OCI-LY7 (cell line): ENCODE results near the gene RIPK4. TPM values are rescaled to one million over a fixed set of nuclear protein-coding genes. Genes with fewer than 3 reads are reported as not detected.

Experiments
- BruUV-seq: library from RNA; stranded (reverse); fragments of 400-500 nt; replicated peaks from 2 replicates; lab custom pipeline; 2021; lab: Mats Ljungman, UMichigan
- CTCF ChIA-PET: fragments of 300-600 bp; sonication (Branson Sonifier 250); formaldehyde crosslinking; loops from one replicate; lab custom pipeline; 2022; ENCODE audit warnings: antibody characterized with exemption; ENCODE audit not compliant: unreplicated experiment; lab: Charles Lee
- POLR2A ChIA-PET: fragments of 300-600 bp; sonication (Branson Sonifier 250); formaldehyde crosslinking; loops from one replicate; lab custom pipeline; 2022; ENCODE audit warnings: antibody characterized with exemption; lab: Charles Lee
- DNase-seq: peaks from one replicate; pipeline ENCODE4 v3.0.0-alpha.2; 2015; ENCODE audit warnings: low spot score
- H2AFZ ChIP-seq: fragments of 200-600 bp; sonication (generic), shearing (Covaris generic); 2 replicates; pipeline ENCODE4 v1.6.1; 2014; ENCODE audit warnings: mild to moderate bottlenecking, antibody characterized with exemption, low read length, moderate library complexity
- H3K27ac ChIP-seq: fragments of 200-600 bp; sonication (generic); 2 replicates; pipeline ENCODE4 v1.5.1; 2014; ENCODE audit warnings: mixed run types, low read depth, mild to moderate bottlenecking, moderate library complexity, low read length, inconsistent platforms; ENCODE audit not compliant: poor library complexity, severe bottlenecking
- H3K36me3 ChIP-seq: fragments of 200-600 bp; sonication (generic); 2 replicates; pipeline ENCODE4 v1.6.1; 2014; ENCODE audit warnings: mild to moderate bottlenecking, antibody characterized with exemption, low read length, moderate library complexity, mixed read lengths; ENCODE audit not compliant: insufficient read depth
- H3K4me1 ChIP-seq: fragments of 200-600 bp; sonication (generic); 2 replicates; pipeline ENCODE4 v1.5.1; 2014; ENCODE audit warnings: mild to moderate bottlenecking, low read length; ENCODE audit not compliant: insufficient read depth, poor library complexity, severe bottlenecking
- H3K4me2 ChIP-seq: fragments of 200-600 bp; sonication (generic); 2 replicates; pipeline ENCODE4 v1.6.1; 2014; ENCODE audit warnings: mild to moderate bottlenecking, low read length
- H3K4me3 ChIP-seq: fragments of 200-600 bp; sonication (generic); 2 replicates; pipeline ENCODE4 v1.5.1; 2014; ENCODE audit warnings: mild to moderate bottlenecking, low read depth, low read length; ENCODE audit not compliant: poor library complexity, severe bottlenecking
- H3K79me2 ChIP-seq: fragments of 200-600 bp; sonication (generic); 2 replicates; pipeline ENCODE4 v1.6.1; 2016; ENCODE audit warnings: low read depth, mild to moderate bottlenecking, low read length, moderate library complexity, mixed read lengths; ENCODE audit not compliant: insufficient read depth
- H3K9me2 ChIP-seq: fragments of 200-600 bp; sonication (generic); 2 replicates; pipeline ENCODE4 v1.6.1; 2016; ENCODE audit warnings: mild to moderate bottlenecking, low read length, mixed read lengths; ENCODE audit not compliant: insufficient read depth
- H3K9me3 ChIP-seq: fragments of 200-600 bp; sonication (generic); 2 replicates; pipeline ENCODE4 v1.6.1; 2014; ENCODE audit warnings: mild to moderate bottlenecking, mixed run types, low read length, mixed read lengths
- H4K20me1 ChIP-seq: fragments of 200-600 bp; sonication (generic); 2 replicates; pipeline ENCODE4 v1.6.1; 2014; ENCODE audit warnings: mild to moderate bottlenecking, antibody characterized with exemption, low read length, moderate library complexity, mixed read lengths; ENCODE audit not compliant: insufficient read depth
- CTCF ChIP-seq: fragments of 200-600 bp; sonication (generic); conservative IDR thresholded peaks from 2 replicates; pipeline ENCODE4 v1.5.1; 2014; ENCODE audit warnings: mild to moderate bottlenecking, antibody characterized with exemption, low read length, moderate library complexity, mixed read lengths
- EZH2phosphoT487 ChIP-seq: fragments of 200-600 bp; sonication (generic); IDR thresholded peaks from 2 replicates; pipeline ENCODE4 v1.6.1; 2018; ENCODE audit warnings: low read depth, borderline replicate concordance, mild to moderate bottlenecking, mixed run types, antibody characterized with exemption, low read length, moderate library complexity, mixed read lengths
- intact Hi-C: fragments of 100-400 bp; cut with micrococcal nuclease; formaldehyde crosslinking; loops from one replicate; pipeline ENCODE4 v1.10.0; 2022; ENCODE audit not compliant: unreplicated experiment
- total RNA-seq, 2 experiments: library from RNA; depleted of rRNA in 1 of 2; stranded (reverse); fragments of >200 nt in 1 of 2; shearing (Covaris generic) in 1 of 2; gene quantifications; 2 replicates each; pipeline ENCODE4 v1.2.3, GENCODE V29; 2014 to 2022

Gene RIPK4
- total RNA-seq, 2 experiments from 2014 or later, result 0.08 to 0.19 TPM

GRCh38 chr21:41729701-41730366 lies 37.0 kb downstream of the RIPK4 start:
- POLR2A ChIA-PET, result no interaction called here
- Histone ChIP-seq H3K9me3 (no peaks in the 10 kb centered on the region), H3K27ac (no peak overlapping the region), H3K79me2 (no peaks in the 10 kb centered on the region), H3K4me2 (peak overlapping the region; percentile 43), H3K36me3 (no peaks in the 10 kb centered on the region), H2AFZ (no peak overlapping the region), H3K9me2 (no peaks in the 10 kb centered on the region), H3K4me1 (peaks cover 17% of the 10 kb centered on the region), H4K20me1 (no peaks in the 10 kb centered on the region), H3K4me3 (no peak overlapping the region)
- CTCF ChIA-PET, result interaction anchor here (0.6 kb wide), 1 partner anchor 235 kb away, joined by 3 read pairs; no protein-coding TSS in a partner anchor
- no peak for TF ChIP-seq EZH2phosphoT487
- TF ChIP-seq CTCF, result no peak
- BruUV-seq, result no TSS peak
- DNase-seq, result peak; percentile 10
- intact Hi-C loops, result no loop called here

- Histone ChIP-seq H3K27ac (no peak overlapping the region), H3K9me2 (no peaks in the 10 kb centered on the region), H3K4me2 (no peak overlapping the region), H3K4me1 (peaks cover 17% of the 10 kb centered on the region), H2AFZ (no peak overlapping the region), H3K4me3 (no peak overlapping the region), H3K36me3 (no peaks in the 10 kb centered on the region), H4K20me1 (no peaks in the 10 kb centered on the region), H3K79me2 (no peaks in the 10 kb centered on the region), H3K9me3 (no peaks in the 10 kb centered on the region)
- TF ChIP-seq CTCF, result no peak
- TF ChIP-seq EZH2phosphoT487, result no peak
- intact Hi-C loops, result no loop called here
- no TSS peak for BruUV-seq
- DNase-seq, result no peak
- ChIA-PET POLR2A (no interaction called here), CTCF (interaction anchor here (0.6 kb wide), 1 partner anchor 405 kb away, joined by 3 read pairs; no protein-coding TSS in a partner anchor)
These were observed 38.8 kb downstream of the RIPK4 start for GRCh38 chr21:41727784-41728763.
